Tibial nerve (tissue), 4 donors: Measurements from ENCODE around the gene C6orf118. TPM values are rescaled to one million over a fixed set of nuclear protein-coding genes. Genes with fewer than 3 reads are reported as not detected.

ENCODE experiments used
- DNase-seq, 2 donors: peaks; one replicate each; pipeline ENCODE4 v3.0.0-alpha.2; 2019; ENCODE audit warnings: low spot score in 2 of 2
- H3K27ac ChIP-seq, 4 donors: fragments of 200-600 bp; sonication (generic) in 3 of 4; one replicate each; pipeline ENCODE4 v1.5.1; 2017 to 2019; ENCODE audit warnings: mild to moderate bottlenecking in 1 of 4
- H3K27me3 ChIP-seq, 2 donors: fragments of 200-600 bp; sonication (generic) in 1 of 2; one replicate each; pipeline versions ENCODE4 v1.5.1 to v1.6.0; 2017 to 2019
- H3K36me3 ChIP-seq, 3 donors: fragments of 200-600 bp; sonication (generic); one replicate each; pipeline ENCODE4 v1.5.1; 2018 to 2019
- H3K4me1 ChIP-seq, 4 donors: fragments of 200-600 bp; sonication (generic) in 3 of 4; one replicate each; pipeline ENCODE4 v1.5.1; 2017 to 2019
- H3K4me3 ChIP-seq, 4 donors: fragments of 200-600 bp; sonication (generic) in 3 of 4; one replicate each; pipeline ENCODE4 v1.5.1; 2017 to 2019; ENCODE audit warnings: mild to moderate bottlenecking in 1 of 4, moderate library complexity in 1 of 4
- H3K9me3 ChIP-seq, 4 donors: fragments of 200-600 bp; sonication (generic) in 3 of 4; one replicate each; pipeline ENCODE4 v1.5.1; 2017 to 2019
- EP300 ChIP-seq, 2 donors: sonication (generic); formaldehyde crosslinking; IDR thresholded peaks; one replicate each; pipeline ENCODE4 v1.6.1; 2017; ENCODE audit warnings: antibody characterized with exemption in 2 of 2, mild to moderate bottlenecking in 1 of 2
- POLR2A ChIP-seq, 2 donors: fragments of 450-650 bp; IDR thresholded peaks; one replicate each; pipeline ENCODE4 v1.6.1; 2017; ENCODE audit warnings: antibody characterized with exemption in 2 of 2, mild to moderate bottlenecking in 2 of 2, moderate library complexity in 2 of 2
- whole genome bisulfite sequencing, 2 donors: methylation state at CpG; one replicate each; pipeline ENCODE4 v1.1.5; 2018; 5-methylcytosine and 5-hydroxymethylcytosine counted together
- total RNA-seq, 4 donors: library from RNA; depleted of rRNA; stranded (reverse); fragments of >200 nt; gene quantifications; one replicate each; pipeline ENCODE4 v1.1.0, GENCODE V29; 2016
- TF ChIP-seq, protein P1 (sequence below), 5 experiments: fragments of 200-600 bp in 3 of 5; fragments of 450-650 bp in 2 of 5; sonication (generic) in 3 of 5; IDR thresholded peaks; one replicate each; pipeline ENCODE4 v1.5.1; 2016 to 2019; ENCODE audit warnings: antibody characterized with exemption in 5 of 5, mild to moderate bottlenecking in 3 of 5, moderate library complexity in 2 of 5

The C6orf118 gene
- total RNA-seq, 4 donors from 2014 or later, result not detected

- no peaks in the 10 kb centered on the region for H3K27me3 ChIP-seq
- DNase-seq, result no peak
- no peak overlapping the region for H3K27ac ChIP-seq
- no peaks in the 10 kb centered on the region for H3K9me3 ChIP-seq
- H3K4me3 ChIP-seq, result no peak overlapping the region
- 73 to 90% methylated on average over 1 of the region's 1 CpG for WGBS, 2 donors
- H3K36me3 ChIP-seq, result no peaks in the 10 kb centered on the region
- TF ChIP-seq POLR2A (IDR thresholded peaks at IDR 0.05) (no peak), EP300 (IDR thresholded peaks at IDR 0.05) (no peak)
- TF ChIP-seq, protein P1, sequence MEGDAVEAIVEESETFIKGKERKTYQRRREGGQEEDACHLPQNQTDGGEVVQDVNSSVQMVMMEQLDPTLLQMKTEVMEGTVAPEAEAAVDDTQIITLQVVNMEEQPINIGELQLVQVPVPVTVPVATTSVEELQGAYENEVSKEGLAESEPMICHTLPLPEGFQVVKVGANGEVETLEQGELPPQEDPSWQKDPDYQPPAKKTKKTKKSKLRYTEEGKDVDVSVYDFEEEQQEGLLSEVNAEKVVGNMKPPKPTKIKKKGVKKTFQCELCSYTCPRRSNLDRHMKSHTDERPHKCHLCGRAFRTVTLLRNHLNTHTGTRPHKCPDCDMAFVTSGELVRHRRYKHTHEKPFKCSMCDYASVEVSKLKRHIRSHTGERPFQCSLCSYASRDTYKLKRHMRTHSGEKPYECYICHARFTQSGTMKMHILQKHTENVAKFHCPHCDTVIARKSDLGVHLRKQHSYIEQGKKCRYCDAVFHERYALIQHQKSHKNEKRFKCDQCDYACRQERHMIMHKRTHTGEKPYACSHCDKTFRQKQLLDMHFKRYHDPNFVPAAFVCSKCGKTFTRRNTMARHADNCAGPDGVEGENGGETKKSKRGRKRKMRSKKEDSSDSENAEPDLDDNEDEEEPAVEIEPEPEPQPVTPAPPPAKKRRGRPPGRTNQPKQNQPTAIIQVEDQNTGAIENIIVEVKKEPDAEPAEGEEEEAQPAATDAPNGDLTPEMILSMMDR (IDR thresholded peaks at IDR 0.05), result no peak
- no peaks in the 10 kb centered on the region for H3K4me1 ChIP-seq
Measured at GRCh38 chr6:165266621-165267020, 42.8 kb downstream of the C6orf118 start.

DNA sequence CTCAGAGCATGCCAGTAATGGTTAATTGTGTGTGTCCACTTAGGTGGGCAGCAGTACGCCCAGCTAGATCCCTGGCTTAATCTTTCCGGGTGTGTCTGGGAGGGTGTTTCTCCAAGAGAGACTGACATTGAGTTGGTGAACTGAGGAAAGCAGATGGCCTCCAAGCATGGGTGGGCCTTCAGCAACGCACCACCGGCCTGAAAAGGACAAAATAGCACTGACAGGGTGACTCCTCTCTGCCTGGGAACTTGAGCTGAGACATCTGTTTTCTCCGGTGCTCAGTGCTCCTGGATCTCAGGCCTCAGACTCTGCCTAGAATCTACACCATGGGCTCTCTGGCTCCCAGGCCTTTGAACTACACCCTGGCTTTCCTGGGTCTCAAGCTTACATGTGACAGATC, 43.2 kb downstream of the C6orf118 start:
- H3K27ac ChIP-seq, result no peak overlapping the region
- no peak for DNase-seq
- H3K4me3 ChIP-seq, result no peak overlapping the region
- H3K4me1 ChIP-seq, result no peaks in the 10 kb centered on the region
- H3K36me3 ChIP-seq, result no peaks in the 10 kb centered on the region
- 73 to 74% methylated on average over 5 of the region's 5 CpGs for WGBS, 2 donors
- no peaks in the 10 kb centered on the region for H3K9me3 ChIP-seq
- H3K27me3 ChIP-seq, result no peaks in the 10 kb centered on the region
- no peak for TF ChIP-seq EP300 (IDR thresholded peaks at IDR 0.05)
- TF ChIP-seq, protein P1 (IDR thresholded peaks at IDR 0.05), result no peak
- no peak for TF ChIP-seq POLR2A (IDR thresholded peaks at IDR 0.05)

- no peak for DNase-seq
- Histone ChIP-seq H3K4me1 (no peaks in the 10 kb centered on the region), H3K36me3 (no peaks in the 10 kb centered on the region), H3K27me3 (no peaks in the 10 kb centered on the region), H3K9me3 (peaks cover 0 to 30% (median 0%) of the 10 kb centered on the region in 4 donors), H3K27ac (no peak overlapping the region), H3K4me3 (no peak overlapping the region)
- TF ChIP-seq EP300 (IDR thresholded peaks at IDR 0.05), result no peak
- TF ChIP-seq, protein P1 (IDR thresholded peaks at IDR 0.05), result no peak
- TF ChIP-seq POLR2A (IDR thresholded peaks at IDR 0.05), result no peak
- 72 to 77% methylated on average over 2 of the region's 2 CpGs for WGBS, 2 donors
Measured at GRCh38 chr6:165260462-165260861, 48.9 kb downstream of the C6orf118 start.

GRCh38 chr6:165249808-165250207, 59.6 kb downstream of the C6orf118 start:
- Histone ChIP-seq H3K36me3 (no peaks in the 10 kb centered on the region), H3K9me3 (no peaks in the 10 kb centered on the region), H3K27me3 (no peaks in the 10 kb centered on the region), H3K4me1 (peaks cover 0 to 4% (median 0%) of the 10 kb centered on the region in 4 donors), H3K27ac (no peak overlapping the region), H3K4me3 (no peak overlapping the region)
- 72 to 73% methylated on average over 3 of the region's 3 CpGs for WGBS, 2 donors
- no peak for DNase-seq
- TF ChIP-seq, protein P1 (IDR thresholded peaks at IDR 0.05), result no peak
- TF ChIP-seq POLR2A (IDR thresholded peaks at IDR 0.05) (no peak), EP300 (IDR thresholded peaks at IDR 0.05) (no peak)

- peaks cover 0 to 5% (median 0%) of the 10 kb centered on the region in 4 donors for H3K4me1 ChIP-seq
- no peak for TF ChIP-seq POLR2A (IDR thresholded peaks at IDR 0.05)
- no peak for TF ChIP-seq EP300 (IDR thresholded peaks at IDR 0.05)
- TF ChIP-seq, protein P1 (IDR thresholded peaks at IDR 0.05), result no peak
- no peak overlapping the region for H3K4me3 ChIP-seq
- H3K36me3 ChIP-seq, result no peaks in the 10 kb centered on the region
- no peaks in the 10 kb centered on the region for H3K9me3 ChIP-seq
- no peak overlapping the region for H3K27ac ChIP-seq
- 31% methylated on average over 2 of the region's 2 CpGs for WGBS, 2 donors
- no peaks in the 10 kb centered on the region for H3K27me3 ChIP-seq
- DNase-seq, result no peak
Measured at GRCh38 chr6:165245701-165246100, 63.7 kb downstream of the C6orf118 start.
